HFF-Myc (cell line): ENCODE measurements around the gene KNG1.

ENCODE experiments used
- DNase-seq: peaks from one replicate; pipeline ENCODE4 v3.0.0-alpha.2; 2011; ENCODE audit warnings: low read depth; ENCODE audit errors: extremely low read depth
- H3K4me3 ChIP-seq: replicated peaks from 2 replicates; pipeline ENCODE4 v1.5.1; 2011; ENCODE audit warnings: low read depth, mild to moderate bottlenecking, control low read depth, low read length
- CTCF ChIP-seq: IDR thresholded peaks from 2 replicates; pipeline ENCODE4 v1.5.1; 2012; ENCODE audit warnings: mild to moderate bottlenecking, low read depth, low read length, control low read depth; ENCODE audit errors: missing control alignments

Gene KNG1

GRCh38 chr3:186713499-186713898, 3.7 kb upstream of the KNG1 start:
- no peak overlapping the region for H3K4me3 ChIP-seq
- no peak for DNase-seq
- no peak for TF ChIP-seq CTCF

GRCh38 chr3:186719945-186720739, 3.0 kb downstream of the KNG1 start:
- TF ChIP-seq CTCF: no peak

GRCh38 chr3:186722457-186722856, 5.3 kb downstream of the KNG1 start:
- TF ChIP-seq CTCF: peak; percentile 12
- DNase-seq: no peak
- H3K4me3 ChIP-seq: no peak overlapping the region

More at GRCh38 chr3:186719945-186720739, 3.0 kb downstream of the KNG1 start:
- DNase-seq: no peak
- no peak overlapping the region for H3K4me3 ChIP-seq

- TF ChIP-seq CTCF: no peak
- no peak for DNase-seq
- H3K4me3 ChIP-seq: no peak overlapping the region
Measured at GRCh38 chr3:186724911-186725310, 7.8 kb downstream of the KNG1 start.

GRCh38 chr3:186732169-186732766, 15.1 kb downstream of the KNG1 start:
- no peak overlapping the region for H3K4me3 ChIP-seq
- DNase-seq: no peak
- no peak for TF ChIP-seq CTCF

- no peak overlapping the region for H3K4me3 ChIP-seq
- DNase-seq: no peak
- TF ChIP-seq CTCF: no peak
Measured at GRCh38 chr3:186742618-186743380, 25.6 kb downstream of the KNG1 start.
